Coronary artery (tissue), 2 donors: Measurements from ENCODE around the gene PHLDB2.

Source experiments
- DNase-seq: peaks from one replicate; pipeline ENCODE4 v3.0.0-alpha.2; 2017; ENCODE audit warnings: low spot score
- H3K27ac ChIP-seq, 2 donors: fragments of 200-600 bp; sonication (generic); one replicate each; pipeline ENCODE4 v1.5.1; 2016 to 2019
- H3K4me3 ChIP-seq: fragments of 200-600 bp; sonication (generic); 2 replicates; pipeline ENCODE4 v1.5.1; 2016; ENCODE audit warnings: mild to moderate bottlenecking, moderate library complexity
- CTCF ChIP-seq: fragments of 200-600 bp; sonication (generic); IDR thresholded peaks from one replicate; pipeline ENCODE4 v1.5.1; 2019; ENCODE audit warnings: antibody characterized with exemption

The PHLDB2 gene

DNA sequence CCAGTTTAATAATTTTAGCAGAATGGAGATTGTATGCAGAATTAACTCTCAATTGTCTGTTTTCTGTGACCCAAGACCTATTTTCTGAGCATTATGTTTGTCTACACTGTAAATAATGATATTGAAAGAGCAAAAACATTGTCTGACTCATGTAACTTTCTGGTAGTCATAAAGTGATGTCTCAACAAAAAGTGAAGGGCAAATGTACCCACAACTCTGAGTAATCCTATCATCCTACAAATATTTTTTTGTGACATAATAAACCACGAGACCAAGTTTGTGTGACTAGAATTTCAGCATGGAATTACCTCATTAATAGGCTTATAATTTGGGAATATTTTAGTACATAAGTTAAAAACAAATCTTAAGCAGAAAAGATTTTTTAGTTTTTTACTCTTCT, 104.4 kb downstream of the PHLDB2 start:
- no peak for DNase-seq
- TF ChIP-seq CTCF, result no peak
- Histone ChIP-seq H3K4me3 (no peak overlapping the region), H3K27ac (peak overlapping the region in 1 of 2 donors; percentile 15)

DNA sequence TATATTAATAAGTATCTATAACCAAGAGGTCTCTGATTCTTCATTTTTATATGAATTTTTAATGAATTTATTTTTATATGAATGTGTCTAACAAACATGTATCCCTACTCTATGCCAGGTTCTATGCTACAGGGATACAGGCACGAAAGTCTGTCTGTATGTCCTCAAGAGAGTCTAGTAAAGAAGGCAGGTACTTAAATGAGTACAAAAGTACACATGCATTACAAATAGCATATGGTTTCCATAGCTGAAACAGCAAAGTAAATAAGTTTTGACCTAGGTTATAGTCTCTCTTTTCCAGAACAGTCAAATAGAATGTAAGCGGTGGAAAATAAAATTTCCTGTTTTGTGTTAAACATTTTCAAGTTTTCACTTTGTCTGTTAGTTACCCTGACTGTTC, 106.4 kb downstream of the PHLDB2 start:
- Histone ChIP-seq H3K4me3 (no peak overlapping the region), H3K27ac (no peak overlapping the region)
- no peak for DNase-seq
- TF ChIP-seq CTCF, result no peak

DNA sequence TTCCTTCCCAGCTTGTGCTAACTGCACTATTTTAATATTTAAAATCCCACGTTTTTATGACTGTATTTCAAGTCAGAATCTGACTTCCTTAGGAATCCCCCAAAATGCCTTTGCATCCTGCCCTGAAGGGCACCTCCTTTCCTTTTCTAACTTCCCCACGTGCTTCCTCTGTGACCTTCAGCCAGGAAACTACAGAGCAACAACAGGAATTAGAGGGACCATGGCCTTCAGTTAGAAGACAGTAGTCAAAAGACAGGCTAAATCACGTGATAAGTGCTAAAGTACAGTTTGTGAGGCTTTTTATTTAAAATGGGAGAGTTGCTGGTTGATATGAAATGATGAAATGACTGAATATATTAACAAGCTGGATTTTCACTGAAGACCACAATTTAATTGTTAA, 108.0 kb downstream of the PHLDB2 start:
- no peak for TF ChIP-seq CTCF
- Histone ChIP-seq H3K4me3 (no peak overlapping the region), H3K27ac (peak overlapping the region; percentile 12 to 15)
- no peak for DNase-seq

- Histone ChIP-seq H3K4me3 (no peak overlapping the region), H3K27ac (peak overlapping the region in 1 of 2 donors; percentile 15)
- peak; percentile 66 for TF ChIP-seq CTCF
These were observed 108.7 kb downstream of the PHLDB2 start for GRCh38 chr3:111967651-111968274.

GRCh38 chr3:111968319-111969054, 109.4 kb downstream of the PHLDB2 start:
- DNase-seq, result no peak
- no peak for TF ChIP-seq CTCF
- H3K27ac ChIP-seq, result peak overlapping the region in 1 of 2 donors; percentile 24
- H3K4me3 ChIP-seq, result no peak overlapping the region

More at GRCh38 chr3:111967651-111968274, 108.7 kb downstream of the PHLDB2 start:
- DNase-seq, result peak; percentile 84

DNA sequence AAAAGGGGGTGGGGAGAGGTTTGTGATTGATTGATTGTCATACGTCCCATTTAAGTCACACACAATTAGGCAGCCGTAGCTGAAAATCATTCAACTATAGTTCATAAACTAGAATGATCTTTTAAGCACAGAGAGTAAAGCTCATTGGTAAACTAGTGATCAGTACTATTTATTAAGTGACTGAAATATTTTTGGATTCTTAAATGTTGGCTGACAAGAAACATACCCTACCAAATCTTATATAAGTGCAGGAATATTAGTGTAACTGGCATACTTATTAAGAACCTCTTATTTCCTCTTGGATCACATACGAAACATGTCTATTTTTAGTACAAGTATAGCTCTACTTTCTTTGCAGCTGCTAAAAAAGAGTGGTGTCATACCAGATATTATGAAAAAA, 111.3 kb downstream of the PHLDB2 start:
- DNase-seq, result no peak
- Histone ChIP-seq H3K4me3 (no peak overlapping the region), H3K27ac (no peak overlapping the region)
- no peak for TF ChIP-seq CTCF
